ENCODE data around the gene AGAP1. TPM values are rescaled to one million over a fixed set of nuclear protein-coding genes. Genes with fewer than 3 reads are reported as not detected.
A peak's percentile ranks its signal among the peaks of the same experiment; 100 is the strongest.

The AGAP1 gene
- total and polyA plus RNA-seq, 2 donors from 2014 or later = 8.1 to 44.5 TPM

DNA sequence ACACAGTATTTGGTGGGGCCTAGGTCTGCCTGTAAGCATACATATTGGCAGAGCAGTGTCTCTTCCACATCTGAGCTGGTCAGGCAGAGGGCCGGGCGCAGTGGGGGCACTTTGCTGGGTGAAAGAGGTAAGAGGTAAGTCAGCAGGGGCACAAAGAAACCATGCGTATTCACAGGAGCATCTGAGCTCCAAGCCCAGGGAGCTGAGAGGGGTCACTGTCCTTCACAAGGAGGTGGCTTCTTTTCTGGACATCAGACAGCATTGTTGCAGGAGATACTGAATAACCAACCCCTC is 201.7 kb downstream of the AGAP1 start:
- DNase-seq = peak in 1 of 5 donors; percentile 45

DNA sequence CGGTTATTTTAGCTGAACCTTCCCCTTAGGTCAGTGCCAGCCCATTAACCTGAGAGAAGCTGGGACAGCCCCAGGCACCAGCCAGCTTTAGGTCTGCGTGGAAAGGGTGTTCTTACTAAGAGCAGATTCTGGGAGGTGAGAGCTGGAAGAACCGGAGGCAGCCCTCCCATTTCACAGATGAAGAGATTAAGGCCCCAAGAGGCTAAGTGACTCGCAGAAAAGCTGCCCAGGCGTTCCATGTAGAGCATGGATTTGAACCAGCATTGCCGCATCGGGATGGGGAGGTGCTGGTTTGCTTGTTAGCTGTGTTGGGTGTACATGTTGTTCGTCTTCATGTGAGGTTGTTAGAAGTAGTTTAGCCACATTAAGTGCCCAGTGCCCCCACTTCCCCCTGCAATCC is 203.2 kb downstream of the AGAP1 start:
- no peaks in the 10 kb centered on the region for H3K9me3 ChIP-seq (ENCODE audit: control insufficient read depth in 2 of 3, insufficient read depth in 1 of 3, low read length in 3 of 3)
- H3K27me3 ChIP-seq (ENCODE audit: control insufficient read depth, insufficient read depth, low read length) = no peaks in the 10 kb centered on the region
- no peak for DNase-seq
- intact Hi-C loops (cut with DNase I) = no loop called here
- H3K27ac ChIP-seq (ENCODE audit: low read depth in 2 of 2, low read length in 2 of 2) = no peak overlapping the region
- TF ChIP-seq, protein P1, sequence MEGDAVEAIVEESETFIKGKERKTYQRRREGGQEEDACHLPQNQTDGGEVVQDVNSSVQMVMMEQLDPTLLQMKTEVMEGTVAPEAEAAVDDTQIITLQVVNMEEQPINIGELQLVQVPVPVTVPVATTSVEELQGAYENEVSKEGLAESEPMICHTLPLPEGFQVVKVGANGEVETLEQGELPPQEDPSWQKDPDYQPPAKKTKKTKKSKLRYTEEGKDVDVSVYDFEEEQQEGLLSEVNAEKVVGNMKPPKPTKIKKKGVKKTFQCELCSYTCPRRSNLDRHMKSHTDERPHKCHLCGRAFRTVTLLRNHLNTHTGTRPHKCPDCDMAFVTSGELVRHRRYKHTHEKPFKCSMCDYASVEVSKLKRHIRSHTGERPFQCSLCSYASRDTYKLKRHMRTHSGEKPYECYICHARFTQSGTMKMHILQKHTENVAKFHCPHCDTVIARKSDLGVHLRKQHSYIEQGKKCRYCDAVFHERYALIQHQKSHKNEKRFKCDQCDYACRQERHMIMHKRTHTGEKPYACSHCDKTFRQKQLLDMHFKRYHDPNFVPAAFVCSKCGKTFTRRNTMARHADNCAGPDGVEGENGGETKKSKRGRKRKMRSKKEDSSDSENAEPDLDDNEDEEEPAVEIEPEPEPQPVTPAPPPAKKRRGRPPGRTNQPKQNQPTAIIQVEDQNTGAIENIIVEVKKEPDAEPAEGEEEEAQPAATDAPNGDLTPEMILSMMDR (IDR thresholded peaks at IDR 0.05; ENCODE audit: borderline replicate concordance, extremely low read depth, insufficient read depth) = no peak
- H3K4me3 ChIP-seq (ENCODE audit: low read length in 3 of 3) = no peak overlapping the region
- no peak overlapping the region for H3K9ac ChIP-seq (ENCODE audit: low read length in 3 of 3)
- FAIRE-seq = no peak
- no peaks in the 10 kb centered on the region for H3K36me3 ChIP-seq (ENCODE audit: control insufficient read depth in 2 of 3, insufficient read depth in 3 of 3, low read length in 3 of 3)
- H3K4me1 ChIP-seq (ENCODE audit: control insufficient read depth in 2 of 3, insufficient read depth in 2 of 3, low read depth in 1 of 3, low read length in 3 of 3) = no peaks in the 10 kb centered on the region

More for the DNA sequence above, 201.7 kb downstream of the AGAP1 start:
- Histone ChIP-seq H3K27ac (ENCODE audit: low read depth in 2 of 2, low read length in 2 of 2) (no peak overlapping the region), H3K9ac (ENCODE audit: low read length in 3 of 3) (no peak overlapping the region), H3K36me3 (ENCODE audit: control insufficient read depth in 2 of 3, insufficient read depth in 3 of 3, low read length in 3 of 3) (no peaks in the 10 kb centered on the region), H3K4me3 (ENCODE audit: low read length in 3 of 3) (no peak overlapping the region), H3K4me1 (ENCODE audit: control insufficient read depth in 2 of 3, insufficient read depth in 2 of 3, low read depth in 1 of 3, low read length in 3 of 3) (no peaks in the 10 kb centered on the region), H3K9me3 (ENCODE audit: control insufficient read depth in 2 of 3, insufficient read depth in 1 of 3, low read length in 3 of 3) (no peaks in the 10 kb centered on the region), H3K27me3 (ENCODE audit: control insufficient read depth, insufficient read depth, low read length) (no peaks in the 10 kb centered on the region)
- no peak for FAIRE-seq
- TF ChIP-seq, protein P1 (IDR thresholded peaks at IDR 0.05; ENCODE audit: borderline replicate concordance, extremely low read depth, insufficient read depth) = no peak
- intact Hi-C loops (cut with DNase I) = no loop called here

DNA sequence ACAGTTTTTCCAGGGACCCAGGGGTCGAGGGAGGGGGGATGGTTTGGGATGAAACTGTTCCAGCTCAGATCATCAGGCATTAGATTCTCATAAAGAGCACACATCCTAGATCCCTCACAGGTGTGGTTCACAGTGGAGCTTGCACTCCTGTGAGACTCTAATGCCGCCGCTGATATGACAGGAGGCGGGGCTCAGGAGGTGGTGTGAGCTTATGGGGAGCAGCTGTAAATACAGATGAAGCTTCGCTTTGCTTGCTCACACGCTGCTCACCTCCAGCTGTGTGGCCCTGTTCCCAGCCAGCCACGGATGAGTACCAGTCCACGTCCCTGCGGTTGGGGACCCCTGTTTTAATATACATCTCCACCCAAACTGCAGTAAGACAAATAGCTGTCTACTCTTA is 204.2 kb downstream of the AGAP1 start:
- FAIRE-seq (no peak), DNase-seq (peak in 1 of 5 donors; percentile 52)
- Histone ChIP-seq H3K4me1 (ENCODE audit: control insufficient read depth in 2 of 3, insufficient read depth in 2 of 3, low read depth in 1 of 3, low read length in 3 of 3) (peaks cover 0 to 3% (median 0%) of the 10 kb centered on the region in 3 donors), H3K36me3 (ENCODE audit: control insufficient read depth in 2 of 3, insufficient read depth in 3 of 3, low read length in 3 of 3) (no peaks in the 10 kb centered on the region), H3K27me3 (ENCODE audit: control insufficient read depth, insufficient read depth, low read length) (no peaks in the 10 kb centered on the region), H3K9ac (ENCODE audit: low read length in 3 of 3) (no peak overlapping the region), H3K27ac (ENCODE audit: low read depth in 2 of 2, low read length in 2 of 2) (no peak overlapping the region), H3K9me3 (ENCODE audit: control insufficient read depth in 2 of 3, insufficient read depth in 1 of 3, low read length in 3 of 3) (no peaks in the 10 kb centered on the region), H3K4me3 (ENCODE audit: low read length in 3 of 3) (no peak overlapping the region)
- intact Hi-C loops (cut with DNase I) = no loop called here
- TF ChIP-seq, protein P1 (IDR thresholded peaks at IDR 0.05; ENCODE audit: borderline replicate concordance, extremely low read depth, insufficient read depth) = no peak

DNA sequence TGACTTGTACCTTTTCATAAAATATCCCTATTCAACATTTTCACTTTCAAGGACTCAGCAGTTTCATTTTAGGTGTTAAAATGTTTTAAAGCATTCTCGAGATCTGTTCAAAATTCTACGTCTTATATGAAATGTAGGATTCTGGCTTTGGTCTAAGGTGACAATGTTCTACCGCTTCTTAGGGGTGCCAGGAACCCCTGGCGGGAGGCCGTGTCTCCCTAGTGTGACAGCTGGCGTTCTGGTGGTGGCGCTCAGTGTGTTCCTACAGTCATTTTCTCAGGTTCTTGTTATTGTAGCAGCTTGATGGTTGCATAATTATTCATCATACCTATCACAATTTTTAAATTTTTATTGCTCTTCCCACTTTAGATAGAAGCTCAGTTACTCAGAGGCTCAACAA is 204.6 kb downstream of the AGAP1 start:
- no peaks in the 10 kb centered on the region for H3K27me3 ChIP-seq (ENCODE audit: control insufficient read depth, insufficient read depth, low read length)
- intact Hi-C loops (cut with DNase I) = no loop called here
- H3K9me3 ChIP-seq (ENCODE audit: control insufficient read depth in 2 of 3, insufficient read depth in 1 of 3, low read length in 3 of 3) = no peaks in the 10 kb centered on the region
- H3K4me1 ChIP-seq (ENCODE audit: control insufficient read depth in 2 of 3, insufficient read depth in 2 of 3, low read depth in 1 of 3, low read length in 3 of 3) = peaks cover 0 to 3% (median 0%) of the 10 kb centered on the region in 3 donors
- TF ChIP-seq, protein P1 (IDR thresholded peaks at IDR 0.05; ENCODE audit: borderline replicate concordance, extremely low read depth, insufficient read depth) = no peak
- no peak overlapping the region for H3K27ac ChIP-seq (ENCODE audit: low read depth in 2 of 2, low read length in 2 of 2)
- FAIRE-seq (no peak), DNase-seq (no peak)
- no peak overlapping the region for H3K4me3 ChIP-seq (ENCODE audit: low read length in 3 of 3)
- H3K9ac ChIP-seq (ENCODE audit: low read length in 3 of 3) = no peak overlapping the region
- H3K36me3 ChIP-seq (ENCODE audit: control insufficient read depth in 2 of 3, insufficient read depth in 3 of 3, low read length in 3 of 3) = no peaks in the 10 kb centered on the region

Measured in kidney (tissue), 14 donors.